ENCODE measurements around the gene MTA1. TPM values are rescaled to one million over a fixed set of nuclear protein-coding genes. Genes with fewer than 3 reads are reported as not detected.

MTA1 gene
- total RNA-seq, 1 donor from 2014 or later = 192 TPM

GRCh38 chr14:105412771-105413543, 6.7 kb upstream of the MTA1 start:
- no peak for TF ChIP-seq CTCF (IDR thresholded peaks at IDR 0.05; ENCODE audit: borderline replicate concordance)
- Histone ChIP-seq H3K9me3 (replicated peaks) (no peaks in the 10 kb centered on the region), H3K4me1 (peaks cover 41% of the 10 kb centered on the region), H3K27me3 (ENCODE audit: low read depth) (peaks cover 32% of the 10 kb centered on the region), H3K4me3 (no peak overlapping the region), H3K27ac (replicated peaks) (no peak overlapping the region), H3K36me3 (no peaks in the 10 kb centered on the region)
- intact Hi-C loops (cut with micrococcal nuclease) = no loop called here
- no peak for DNase-seq

- no peak overlapping the region for H3K4me3 ChIP-seq
- no peaks in the 10 kb centered on the region for H3K9me3 ChIP-seq (replicated peaks)
- TF ChIP-seq CTCF (IDR thresholded peaks at IDR 0.05; ENCODE audit: borderline replicate concordance) = no peak
- peaks cover 42% of the 10 kb centered on the region for H3K4me1 ChIP-seq
- no peaks in the 10 kb centered on the region for H3K36me3 ChIP-seq
- peaks cover 32% of the 10 kb centered on the region for H3K27me3 ChIP-seq (ENCODE audit: low read depth)
- DNase-seq = no peak
- peak overlapping the region; percentile 92 for H3K27ac ChIP-seq (replicated peaks)
- intact Hi-C loops (cut with micrococcal nuclease) = no loop called here
Observed at GRCh38 chr14:105413544-105413886, 6.1 kb upstream of the MTA1 start.

GRCh38 chr14:105414456-105415371, 4.9 kb upstream of the MTA1 start:
- TF ChIP-seq CTCF (IDR thresholded peaks at IDR 0.05; ENCODE audit: borderline replicate concordance) = peak; percentile 83
- H3K27me3 ChIP-seq (ENCODE audit: low read depth) = peaks cover 27% of the 10 kb centered on the region
- DNase-seq = peak; percentile 86
- intact Hi-C loops (cut with micrococcal nuclease) = no loop called here
- no peaks in the 10 kb centered on the region for H3K36me3 ChIP-seq
- H3K27ac ChIP-seq (replicated peaks) = peak overlapping the region; percentile 92
- H3K9me3 ChIP-seq (replicated peaks) = no peaks in the 10 kb centered on the region
- peaks cover 52% of the 10 kb centered on the region for H3K4me1 ChIP-seq
- peak overlapping the region; percentile 70 for H3K4me3 ChIP-seq

GRCh38 chr14:105415481-105416428, 3.9 kb upstream of the MTA1 start:
- Histone ChIP-seq H3K36me3 (no peaks in the 10 kb centered on the region), H3K4me1 (peaks cover 57% of the 10 kb centered on the region), H3K9me3 (replicated peaks) (no peaks in the 10 kb centered on the region), H3K27ac (replicated peaks) (peak overlapping the region; percentile 92), H3K27me3 (ENCODE audit: low read depth) (peaks cover 17% of the 10 kb centered on the region), H3K4me3 (peak overlapping the region; percentile 70)
- intact Hi-C loops (cut with micrococcal nuclease) = no loop called here
- TF ChIP-seq CTCF (IDR thresholded peaks at IDR 0.05; ENCODE audit: borderline replicate concordance) = no peak
- no peak for DNase-seq

- H3K4me1 ChIP-seq = peaks cover 59% of the 10 kb centered on the region
- no peak overlapping the region for H3K27ac ChIP-seq (replicated peaks)
- intact Hi-C loops (cut with micrococcal nuclease) = no loop called here
Observed at GRCh38 chr14:105416671-105417070, 3.0 kb upstream of the MTA1 start.

More at GRCh38 chr14:105416671-105417070, 3.0 kb upstream of the MTA1 start:
- Histone ChIP-seq H3K36me3 (no peaks in the 10 kb centered on the region), H3K27me3 (ENCODE audit: low read depth) (peaks cover 11% of the 10 kb centered on the region), H3K4me3 (no peak overlapping the region), H3K9me3 (replicated peaks) (no peaks in the 10 kb centered on the region)
- TF ChIP-seq CTCF (IDR thresholded peaks at IDR 0.05; ENCODE audit: borderline replicate concordance) = no peak
- DNase-seq = no peak

Measured in left ventricle myocardium inferior (tissue), 1 donor.